ENCODE results near the gene UBASH3B. TPM values are rescaled to one million over a fixed set of nuclear protein-coding genes. Genes with fewer than 3 reads are reported as not detected.
"Not testable (repeated sequence)": the region's sequence is repeated elsewhere in the genome, so short reads cannot be mapped to it uniquely, and the experiment has no call there.

UBASH3B gene
- total RNA-seq (10 to 100 TPM; 24.5 to 28.6 TPM), total RNA-seq (13.6 to 139 (median 49.1) reads per million in 172 experiments)
- 13.6 TPM for polyA plus RNA-seq (2013, experiment 1 of 2)
- 17.0 TPM for polyA plus RNA-seq (2013, experiment 2 of 2)

- peaks cover 51% of the 10 kb centered on the region for H3K4me1 Mint-ChIP-seq (ENCODE audit: low read depth)
- H3K36me3 ChIP-seq (ENCODE audit: insufficient read depth, low read length) = no peaks in the 10 kb centered on the region
- peak within 1 kb of the TSS; percentile 89 for H3K4me3 ChIP-seq (ENCODE audit: low read length)
- TF ChIP-seq CTCF (IDR thresholded peaks at IDR 0.05) = peak; percentile 15
- H3K27me3 ChIP-seq (ENCODE audit: control insufficient read depth in 1 of 2, insufficient read depth in 2 of 2, low read length in 2 of 2) = no peaks in the 10 kb centered on the region
- H3K9me3 ChIP-seq (ENCODE audit: control insufficient read depth in 1 of 2, insufficient read depth in 1 of 2, low read length in 2 of 2) = no peaks in the 10 kb centered on the region
- no peaks in the 10 kb centered on the region for H3K9me3 Mint-ChIP-seq
- peaks cover 10% of the 10 kb centered on the region for H3K36me3 Mint-ChIP-seq (ENCODE audit: low read depth)
- peak within 1 kb of the TSS; percentile 100 for H3K4me3 Mint-ChIP-seq
- H3K27me3 Mint-ChIP-seq = no peaks in the 10 kb centered on the region
- POLR2A ChIA-PET = interaction anchor here (0.8 to 4.0 kb wide), 16 partner anchors 9 to 126 kb away, joined by 3 to 70 read pairs (median 9); no protein-coding TSS in a partner anchor
- H3K27ac Mint-ChIP-seq = peak within 1 kb of the TSS; percentile 91
- H3K27ac ChIP-seq (ENCODE audit: low read depth in 1 of 2, low read length in 2 of 2) = peak within 1 kb of the TSS; percentile 46 to 61
- peak; percentile 67 for ATAC-seq (ENCODE audit: poor library complexity)
- CTCF ChIA-PET = interaction anchor here (0.9 to 2.7 kb wide), 17 partner anchors 11 to 127 kb away, joined by 3 to 28 read pairs (median 5); no protein-coding TSS in a partner anchor
- DNase-seq = peak; percentile 34 to 79 (median 54)
- H3K4me1 ChIP-seq (ENCODE audit: insufficient read depth, low read length) = peaks cover 48% of the 10 kb centered on the region
- intact Hi-C loops (cut with DNase I, micrococcal nuclease) = loop anchor here (1.0 to 10.0 kb wide), 6 partner anchors 19 to 399 kb away; no protein-coding TSS in a partner anchor
Measured at GRCh38 chr11:122655527-122656072, at the start of gene UBASH3B. Gene UBASH3B (plus strand): TSS chr11:122655722. CDS start chr11:122656050, 328 bp downstream.

- H3K4me1 Mint-ChIP-seq (ENCODE audit: low read depth); POLR2A ChIA-PET; H3K27ac ChIP-seq (ENCODE audit: low read depth in 1 of 2, low read length in 2 of 2); H3K36me3 ChIP-seq (ENCODE audit: insufficient read depth, low read length); H3K9me3 Mint-ChIP-seq; H3K9me3 ChIP-seq (ENCODE audit: control insufficient read depth in 1 of 2, insufficient read depth in 1 of 2, low read length in 2 of 2); H3K4me1 ChIP-seq (ENCODE audit: insufficient read depth, low read length); H3K27ac Mint-ChIP-seq; H3K4me3 Mint-ChIP-seq; H3K27me3 Mint-ChIP-seq; DNase-seq; H3K27me3 ChIP-seq (ENCODE audit: control insufficient read depth in 1 of 2, insufficient read depth in 2 of 2, low read length in 2 of 2); H3K36me3 Mint-ChIP-seq (ENCODE audit: low read depth); ATAC-seq (ENCODE audit: poor library complexity); H3K4me3 ChIP-seq (ENCODE audit: low read length): not testable (repeated sequence)
- intact Hi-C loops (cut with DNase I, micrococcal nuclease) = loop anchor here in 1 of 2 experiments (5.0 kb wide), 1 partner anchor 40 kb away; no protein-coding TSS in a partner anchor
- CTCF ChIA-PET = interaction anchor here (1.0 kb wide), 1 partner anchor 10 kb away, joined by 4 read pairs; no protein-coding TSS in a partner anchor
Measured at GRCh38 chr11:122607162-122607561, 48.4 kb upstream of the UBASH3B start.

GRCh38 chr11:122612123-122612824, 43.2 kb upstream of the UBASH3B start:
- no peak for TF ChIP-seq CTCF (IDR thresholded peaks at IDR 0.05)
- intact Hi-C loops (cut with DNase I, micrococcal nuclease) = no loop called here
- no peaks in the 10 kb centered on the region for H3K4me1 Mint-ChIP-seq (ENCODE audit: low read depth)
- Histone ChIP-seq H3K4me1 (ENCODE audit: insufficient read depth, low read length) (no peaks in the 10 kb centered on the region), H3K9me3 (ENCODE audit: control insufficient read depth in 1 of 2, insufficient read depth in 1 of 2, low read length in 2 of 2) (no peaks in the 10 kb centered on the region), H3K4me3 (ENCODE audit: low read length) (no peak overlapping the region), H3K36me3 (ENCODE audit: insufficient read depth, low read length) (no peaks in the 10 kb centered on the region), H3K27me3 (ENCODE audit: control insufficient read depth in 1 of 2, insufficient read depth in 2 of 2, low read length in 2 of 2) (no peaks in the 10 kb centered on the region), H3K27ac (ENCODE audit: low read depth in 1 of 2, low read length in 2 of 2) (no peak overlapping the region)
- no peaks in the 10 kb centered on the region for H3K9me3 Mint-ChIP-seq
- CTCF ChIA-PET = no interaction called here
- no peaks in the 10 kb centered on the region for H3K27me3 Mint-ChIP-seq
- POLR2A ChIA-PET = no interaction called here
- ATAC-seq (ENCODE audit: poor library complexity) (no peak), DNase-seq (no peak)
- H3K27ac Mint-ChIP-seq = no peak overlapping the region
- H3K36me3 Mint-ChIP-seq (ENCODE audit: low read depth) = no peaks in the 10 kb centered on the region
- no peak overlapping the region for H3K4me3 Mint-ChIP-seq

Measured in CD4-positive, alpha-beta T cell (primary cell).